Endodermal cell (in vitro differentiated cells): ENCODE results near the gene ITPKA. TPM values are rescaled to one million over a fixed set of nuclear protein-coding genes. Genes with fewer than 3 reads are reported as not detected.

Source experiments
- DNase-seq: peaks from one replicate; pipeline ENCODE4 v3.0.0-alpha.2; 2017
- H3K27ac ChIP-seq: 2 replicates; pipeline ENCODE4 v1.5.1; 2013; ENCODE audit warnings: mild to moderate bottlenecking, low read depth, low read length, moderate library complexity
- H3K27me3 ChIP-seq: 2 replicates; pipeline ENCODE4 v1.6.1; 2013; ENCODE audit warnings: mild to moderate bottlenecking, low read length, moderate library complexity; ENCODE audit not compliant: insufficient read depth, control insufficient read depth, poor library complexity, severe bottlenecking
- H3K36me3 ChIP-seq: 2 replicates; pipeline ENCODE4 v1.7.0; 2013; ENCODE audit warnings: mild to moderate bottlenecking, low read length, moderate library complexity; ENCODE audit not compliant: control insufficient read depth, insufficient read depth
- H3K4me1 ChIP-seq: one replicate; pipeline ENCODE4 v1.7.0; 2013; ENCODE audit warnings: low read length; ENCODE audit not compliant: control insufficient read depth, insufficient read depth
- H3K4me3 ChIP-seq: 2 replicates; pipeline ENCODE4 v1.5.1; 2013; ENCODE audit warnings: mild to moderate bottlenecking, low read length, moderate library complexity
- H3K9ac ChIP-seq: 2 replicates; pipeline ENCODE4 v1.6.1; 2013; ENCODE audit warnings: mild to moderate bottlenecking, low read length, moderate library complexity; ENCODE audit not compliant: poor library complexity, severe bottlenecking; ENCODE audit errors: extremely low read depth
- H3K9me3 ChIP-seq: 2 replicates; pipeline ENCODE4 v1.6.1; 2013; ENCODE audit warnings: mild to moderate bottlenecking, low read length, moderate library complexity; ENCODE audit not compliant: control insufficient read depth
- H3K27ac Mint-ChIP-seq: 2 replicates; pipeline ENCODE4 v1.8.0; 2020; ENCODE audit warnings: mixed read lengths
- H3K27me3 Mint-ChIP-seq: 2 replicates; pipeline ENCODE4 v1.8.0; 2021; ENCODE audit warnings: mild to moderate bottlenecking, mixed read lengths; ENCODE audit not compliant: insufficient read depth
- H3K36me3 Mint-ChIP-seq: 2 replicates; pipeline ENCODE4 v1.8.0; 2020; ENCODE audit warnings: low read depth, mixed read lengths
- H3K4me1 Mint-ChIP-seq: 2 replicates; pipeline ENCODE4 v1.8.0; 2020; ENCODE audit warnings: mixed read lengths
- H3K4me3 Mint-ChIP-seq: 2 replicates; pipeline ENCODE4 v1.8.0; 2020; ENCODE audit warnings: mild to moderate bottlenecking, moderate library complexity, mixed read lengths
- H3K9me3 Mint-ChIP-seq: 2 replicates; pipeline ENCODE4 v1.8.0; 2020; ENCODE audit warnings: mild to moderate bottlenecking, mixed read lengths
- WGBS, 2 experiments: methylation state at CpG; one replicate each; pipeline versions ENCODE4 v1.1.5 to v1.1.7; 2013; ENCODE audit warnings: missing lambda C conversion rate in 2 of 2, mixed read lengths in 1 of 2; ENCODE audit not compliant: insufficient coverage in 1 of 2, insufficient read length in 1 of 2; 5-methylcytosine and 5-hydroxymethylcytosine counted together
- total RNA-seq, 2 donors: library from RNA; stranded (reverse); fragmentation: NEBNext Ultra II Directional in 1 of 2; extraction: Animal tissue kit (Norgen Biotek cat#: 25700) in 1 of 2; gene quantifications; 2 replicates in 1 of 2; 3 replicates in 1 of 2; pipeline ENCODE4 v1.2.1, GENCODE V29; 2021
- TF ChIP-seq, protein P1 (sequence below): fragments of 200-600 bp; sonication (generic); conservative IDR thresholded peaks from 2 replicates; pipeline ENCODE4 v1.5.0; 2021; ENCODE audit warnings: antibody characterized with exemption, mild to moderate bottlenecking

Gene ITPKA
- total RNA-seq, 2 donors from 2014 or later, result 0.75 to 1.2 TPM

DNA sequence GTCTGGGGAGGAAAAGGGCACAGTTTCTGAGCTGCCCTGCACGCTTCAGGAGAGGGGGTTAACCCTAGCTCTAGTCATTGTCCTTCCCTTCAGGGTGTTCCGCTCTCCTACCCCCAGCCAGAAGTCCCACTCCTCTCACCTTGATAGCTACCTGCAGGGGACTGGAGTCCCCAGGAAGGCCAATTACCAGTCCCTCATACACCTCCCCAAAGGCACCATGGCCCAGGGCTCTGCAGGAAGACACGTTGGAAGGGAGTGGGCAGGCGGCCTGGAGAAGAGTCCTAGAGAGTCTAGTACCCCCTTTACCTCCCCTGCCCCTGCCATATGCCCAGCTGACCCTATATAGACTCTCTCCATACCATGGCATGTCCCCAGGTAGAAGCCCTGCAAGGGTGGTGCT is 12.1 kb downstream of the ITPKA start:
- Mint-ChIP-seq H3K4me3 (no peak overlapping the region), H3K36me3 (no peaks in the 10 kb centered on the region), H3K4me1 (peaks cover 5% of the 10 kb centered on the region), H3K9me3 (no peaks in the 10 kb centered on the region), H3K27ac (no peak overlapping the region), H3K27me3 (peaks cover 98% of the 10 kb centered on the region)
- no peak for DNase-seq
- peaks cover 4% of the 10 kb centered on the region for H3K4me1 ChIP-seq
- 85 to 92% methylated on average over 2 to 4 of the region's 4 CpGs for WGBS, 2 experiments
- TF ChIP-seq, protein P1, sequence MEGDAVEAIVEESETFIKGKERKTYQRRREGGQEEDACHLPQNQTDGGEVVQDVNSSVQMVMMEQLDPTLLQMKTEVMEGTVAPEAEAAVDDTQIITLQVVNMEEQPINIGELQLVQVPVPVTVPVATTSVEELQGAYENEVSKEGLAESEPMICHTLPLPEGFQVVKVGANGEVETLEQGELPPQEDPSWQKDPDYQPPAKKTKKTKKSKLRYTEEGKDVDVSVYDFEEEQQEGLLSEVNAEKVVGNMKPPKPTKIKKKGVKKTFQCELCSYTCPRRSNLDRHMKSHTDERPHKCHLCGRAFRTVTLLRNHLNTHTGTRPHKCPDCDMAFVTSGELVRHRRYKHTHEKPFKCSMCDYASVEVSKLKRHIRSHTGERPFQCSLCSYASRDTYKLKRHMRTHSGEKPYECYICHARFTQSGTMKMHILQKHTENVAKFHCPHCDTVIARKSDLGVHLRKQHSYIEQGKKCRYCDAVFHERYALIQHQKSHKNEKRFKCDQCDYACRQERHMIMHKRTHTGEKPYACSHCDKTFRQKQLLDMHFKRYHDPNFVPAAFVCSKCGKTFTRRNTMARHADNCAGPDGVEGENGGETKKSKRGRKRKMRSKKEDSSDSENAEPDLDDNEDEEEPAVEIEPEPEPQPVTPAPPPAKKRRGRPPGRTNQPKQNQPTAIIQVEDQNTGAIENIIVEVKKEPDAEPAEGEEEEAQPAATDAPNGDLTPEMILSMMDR, result no peak
- peaks cover 96% of the 10 kb centered on the region for H3K27me3 ChIP-seq
- no peak overlapping the region for H3K4me3 ChIP-seq
- H3K9ac ChIP-seq, result no peak overlapping the region
- no peak overlapping the region for H3K27ac ChIP-seq
- no peaks in the 10 kb centered on the region for H3K36me3 ChIP-seq
- no peaks in the 10 kb centered on the region for H3K9me3 ChIP-seq

DNA sequence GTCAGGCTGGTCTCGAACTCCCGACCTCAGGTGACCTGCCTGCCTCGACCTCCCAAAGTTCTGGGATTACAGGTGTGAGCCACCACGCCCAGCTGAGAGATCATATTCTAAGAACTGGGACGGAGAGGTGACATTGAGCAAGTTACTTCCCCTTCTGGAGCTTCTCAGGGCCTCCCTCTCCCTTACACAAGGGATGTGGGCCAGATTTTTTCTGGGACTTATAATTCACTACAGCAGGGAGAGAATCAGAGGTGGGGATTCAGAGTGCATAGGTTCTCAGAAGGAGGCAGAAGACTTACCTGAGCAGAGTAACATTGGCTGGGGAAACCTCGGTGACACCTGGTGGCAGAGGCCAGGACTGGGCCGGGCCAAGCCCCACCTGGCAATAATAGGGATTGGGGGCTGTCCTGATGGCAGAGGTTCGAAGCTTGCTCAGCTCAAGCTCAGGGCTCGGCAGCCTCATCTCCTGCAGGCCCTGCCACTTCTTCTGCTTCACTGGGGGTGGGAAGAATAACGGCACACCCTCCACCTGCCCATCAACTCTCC is 13.2 kb downstream of the ITPKA start:
- peaks cover 96% of the 10 kb centered on the region for H3K27me3 ChIP-seq
- Mint-ChIP-seq H3K9me3 (no peaks in the 10 kb centered on the region), H3K4me1 (no peaks in the 10 kb centered on the region), H3K27ac (no peak overlapping the region), H3K4me3 (no peak overlapping the region), H3K27me3 (peaks cover 95% of the 10 kb centered on the region), H3K36me3 (no peaks in the 10 kb centered on the region)
- TF ChIP-seq, protein P1, result peak; percentile 75
- no peak overlapping the region for H3K9ac ChIP-seq
- H3K36me3 ChIP-seq, result no peaks in the 10 kb centered on the region
- DNase-seq, result peak; percentile 86
- peaks cover 1% of the 10 kb centered on the region for H3K4me1 ChIP-seq
- H3K9me3 ChIP-seq, result no peaks in the 10 kb centered on the region
- H3K4me3 ChIP-seq, result no peak overlapping the region
- WGBS, 2 experiments, result 69 to 75% methylated on average over 3 to 10 of the region's 10 CpGs
- no peak overlapping the region for H3K27ac ChIP-seq

DNA sequence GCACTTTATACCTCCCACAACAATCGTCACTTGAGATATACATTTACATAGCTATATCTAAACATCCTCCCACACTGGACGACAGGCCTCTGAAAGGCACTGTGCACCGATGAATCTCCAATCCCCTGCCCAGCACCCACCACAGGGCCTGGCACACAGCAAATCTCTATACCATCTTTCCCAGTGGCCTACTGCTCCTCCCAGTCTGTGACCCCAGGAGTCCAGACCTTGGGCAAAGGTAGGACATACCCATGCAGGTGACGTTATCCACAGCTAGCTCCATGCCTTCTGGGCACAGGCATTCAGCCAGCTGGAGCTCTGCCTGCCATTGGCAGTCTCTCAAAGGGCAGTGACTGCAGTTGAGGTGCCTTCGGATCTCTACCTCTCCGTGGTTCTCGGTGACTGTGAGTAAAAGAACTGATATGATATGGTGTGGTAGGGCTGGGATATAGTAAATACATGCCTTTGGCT is 14.2 kb downstream of the ITPKA start:
- TF ChIP-seq, protein P1, result no peak
- H3K27ac ChIP-seq, result no peak overlapping the region
- H3K27me3 ChIP-seq, result peaks cover 96% of the 10 kb centered on the region
- H3K36me3 ChIP-seq, result no peaks in the 10 kb centered on the region
- Mint-ChIP-seq H3K27ac (no peak overlapping the region), H3K4me3 (no peak overlapping the region), H3K4me1 (peaks cover 4% of the 10 kb centered on the region), H3K36me3 (no peaks in the 10 kb centered on the region), H3K27me3 (peaks cover 95% of the 10 kb centered on the region), H3K9me3 (no peaks in the 10 kb centered on the region)
- H3K9ac ChIP-seq, result no peak overlapping the region
- DNase-seq, result no peak
- H3K4me1 ChIP-seq, result no peaks in the 10 kb centered on the region
- no peak overlapping the region for H3K4me3 ChIP-seq
- no peaks in the 10 kb centered on the region for H3K9me3 ChIP-seq
- WGBS, 2 experiments, result 85 to 91% methylated on average over 5 to 7 of the region's 7 CpGs
